DMS114 treated with DMSO at 0.1 percent for 48 hours (cell line): Measurements from ENCODE around the gene ATP2C1.
"Not testable (repeated sequence)": the region's sequence is repeated elsewhere in the genome, so short reads cannot be mapped to it uniquely, and the experiment has no call there.

Experiments used
- DNase-seq: peaks from one replicate; lab custom pipeline; 2025; ENCODE audit not compliant: unreplicated experiment; lab: John Stamatoyannopoulos, UW

ATP2C1 gene

GRCh38 chr3:131036200-131036816, 142.4 kb downstream of the ATP2C1 start:
- no peak for DNase-seq

GRCh38 chr3:131036986-131037385, 143.1 kb downstream of the ATP2C1 start:
- no peak for DNase-seq

GRCh38 chr3:131038326-131038725, 144.4 kb downstream of the ATP2C1 start:
- DNase-seq, result no peak

GRCh38 chr3:131042271-131042985, 148.5 kb downstream of the ATP2C1 start:
- not testable (repeated sequence) for DNase-seq

- DNase-seq, result no peak
Measured at GRCh38 chr3:131047582-131047981, 153.7 kb downstream of the ATP2C1 start.

GRCh38 chr3:131048030-131048429, 154.1 kb downstream of the ATP2C1 start:
- no peak for DNase-seq

- DNase-seq, result no peak
Measured at GRCh38 chr3:131050001-131050400, 156.1 kb downstream of the ATP2C1 start.

- DNase-seq, result no peak
Measured at GRCh38 chr3:131053043-131053859, 159.4 kb downstream of the ATP2C1 start.
